DMS 273 (cell line): ENCODE measurements around the gene INSR.
"Not testable (repeated sequence)": the region's sequence is repeated elsewhere in the genome, so short reads cannot be mapped to it uniquely, and the experiment has no call there.

Experiments used
- DNase-seq: peaks from one replicate; lab custom pipeline; 2025; ENCODE audit not compliant: unreplicated experiment; lab: John Stamatoyannopoulos, UW

INSR gene

GRCh38 chr19:7147119-7147675 is 147.0 kb downstream of the INSR start:
- not testable (repeated sequence) for DNase-seq

- DNase-seq: not testable (repeated sequence)
Observed at GRCh38 chr19:7146086-7146485, 148.1 kb downstream of the INSR start.

- no peak for DNase-seq
Observed at GRCh38 chr19:7145494-7145893, 148.7 kb downstream of the INSR start.

- DNase-seq: no peak
Observed at GRCh38 chr19:7142771-7143170, 151.4 kb downstream of the INSR start.

- no peak for DNase-seq
Observed at GRCh38 chr19:7140137-7140536, 154.1 kb downstream of the INSR start.

GRCh38 chr19:7139095-7139494 is 155.1 kb downstream of the INSR start:
- DNase-seq: no peak

- DNase-seq: no peak
Observed at GRCh38 chr19:7138402-7138801, 155.8 kb downstream of the INSR start.

- no peak for DNase-seq
Observed at GRCh38 chr19:7137120-7137519, 157.1 kb downstream of the INSR start.

GRCh38 chr19:7132054-7132453 is 162.2 kb downstream of the INSR start:
- no peak for DNase-seq

- DNase-seq: no peak
Observed at GRCh38 chr19:7130043-7130442, 164.2 kb downstream of the INSR start.

GRCh38 chr19:7126132-7126531 is 168.1 kb downstream of the INSR start:
- DNase-seq: no peak

GRCh38 chr19:7125221-7125620 is 169.0 kb downstream of the INSR start:
- no peak for DNase-seq

GRCh38 chr19:7124782-7125181 is 169.4 kb downstream of the INSR start:
- DNase-seq: no peak

- DNase-seq: no peak
Observed at GRCh38 chr19:7122701-7123100, 171.5 kb downstream of the INSR start.

- no peak for DNase-seq
Observed at GRCh38 chr19:7120499-7120898, 173.7 kb downstream of the INSR start.

GRCh38 chr19:7119582-7119981 is 174.6 kb downstream of the INSR start:
- no peak for DNase-seq

GRCh38 chr19:7117248-7117647 is 177.0 kb downstream of the INSR start:
- no peak for DNase-seq

- no peak for DNase-seq
Observed at GRCh38 chr19:7115721-7116120, 178.5 kb downstream of the INSR start.

GRCh38 chr19:7113233-7113632 is 181.0 kb downstream of the INSR start:
- DNase-seq: no peak

GRCh38 chr19:7112675-7113074 is 181.5 kb downstream of the INSR start:
- DNase-seq: no peak

- no peak for DNase-seq
Observed at GRCh38 chr19:7109678-7110289, 184.4 kb downstream of the INSR start.

- DNase-seq: no peak
Observed at GRCh38 chr19:7106711-7107657, 187.2 kb downstream of the INSR start.
